ENCODE results near the gene MRGPRF. TPM values are rescaled to one million over a fixed set of nuclear protein-coding genes. Genes with fewer than 3 reads are reported as not detected.
A peak's percentile ranks its signal among the peaks of the same experiment; 100 is the strongest.

The MRGPRF gene
- polyA plus RNA-seq, 1 of the 3 experiments (the other 2 are of a cell fraction), result 0.18 TPM

DNA sequence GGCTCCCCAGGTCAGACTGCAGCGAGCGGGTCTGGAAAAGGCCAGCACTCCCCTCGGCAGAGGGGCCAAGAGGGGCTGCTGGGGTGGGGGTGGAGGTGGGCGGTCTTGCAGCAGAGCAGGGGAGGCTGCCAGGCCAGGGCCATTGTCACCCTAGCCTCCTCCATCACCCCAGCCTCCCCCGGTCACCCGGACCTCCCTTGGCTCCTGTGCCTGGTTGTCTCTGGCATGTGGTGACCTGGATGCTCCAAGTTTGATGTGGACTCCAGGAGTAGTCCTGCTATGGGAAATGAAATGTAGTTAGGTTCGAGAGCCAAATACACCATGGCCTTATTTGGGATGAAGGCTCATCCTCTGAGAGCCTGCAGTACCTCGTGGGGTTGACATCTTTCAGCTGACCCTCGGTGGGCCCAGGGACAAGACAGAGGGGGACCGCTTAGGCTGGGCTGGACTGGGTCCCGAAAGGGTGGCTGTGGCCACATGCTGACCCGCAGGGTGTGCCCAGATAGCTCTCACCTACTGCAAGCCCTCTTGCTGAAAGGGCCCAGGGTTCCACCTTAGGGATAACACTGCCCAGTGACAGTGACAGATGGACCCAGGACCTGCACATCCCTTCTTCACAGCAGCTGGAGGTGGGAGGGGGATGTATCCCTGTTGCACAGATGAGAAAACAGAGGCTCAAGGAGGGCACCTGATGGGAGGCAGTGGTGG, 56.3 kb downstream of the MRGPRF start (continued):
- no peak for TF ChIP-seq NRF1 (IDR thresholded peaks at IDR 0.05; ENCODE audit: low read depth, low read length)
- no peak for TF ChIP-seq EP300 (IDR thresholded peaks at IDR 0.05; ENCODE audit: borderline replicate concordance in 1 of 2, low read depth in 1 of 2, low read length in 1 of 2)
- TF ChIP-seq FOXJ3 (CRISPR knock-in tag; IDR thresholded peaks at IDR 0.05), result no peak
- TF ChIP-seq, protein P1, sequence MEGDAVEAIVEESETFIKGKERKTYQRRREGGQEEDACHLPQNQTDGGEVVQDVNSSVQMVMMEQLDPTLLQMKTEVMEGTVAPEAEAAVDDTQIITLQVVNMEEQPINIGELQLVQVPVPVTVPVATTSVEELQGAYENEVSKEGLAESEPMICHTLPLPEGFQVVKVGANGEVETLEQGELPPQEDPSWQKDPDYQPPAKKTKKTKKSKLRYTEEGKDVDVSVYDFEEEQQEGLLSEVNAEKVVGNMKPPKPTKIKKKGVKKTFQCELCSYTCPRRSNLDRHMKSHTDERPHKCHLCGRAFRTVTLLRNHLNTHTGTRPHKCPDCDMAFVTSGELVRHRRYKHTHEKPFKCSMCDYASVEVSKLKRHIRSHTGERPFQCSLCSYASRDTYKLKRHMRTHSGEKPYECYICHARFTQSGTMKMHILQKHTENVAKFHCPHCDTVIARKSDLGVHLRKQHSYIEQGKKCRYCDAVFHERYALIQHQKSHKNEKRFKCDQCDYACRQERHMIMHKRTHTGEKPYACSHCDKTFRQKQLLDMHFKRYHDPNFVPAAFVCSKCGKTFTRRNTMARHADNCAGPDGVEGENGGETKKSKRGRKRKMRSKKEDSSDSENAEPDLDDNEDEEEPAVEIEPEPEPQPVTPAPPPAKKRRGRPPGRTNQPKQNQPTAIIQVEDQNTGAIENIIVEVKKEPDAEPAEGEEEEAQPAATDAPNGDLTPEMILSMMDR (IDR thresholded peaks at IDR 0.05), result no peak
- no peak for TF ChIP-seq TCF12 (IDR thresholded peaks at IDR 0.05)
- no peak for TF ChIP-seq SMC3 (IDR thresholded peaks at IDR 0.05; ENCODE audit: low read depth, low read length)
- TF ChIP-seq, protein P2, sequence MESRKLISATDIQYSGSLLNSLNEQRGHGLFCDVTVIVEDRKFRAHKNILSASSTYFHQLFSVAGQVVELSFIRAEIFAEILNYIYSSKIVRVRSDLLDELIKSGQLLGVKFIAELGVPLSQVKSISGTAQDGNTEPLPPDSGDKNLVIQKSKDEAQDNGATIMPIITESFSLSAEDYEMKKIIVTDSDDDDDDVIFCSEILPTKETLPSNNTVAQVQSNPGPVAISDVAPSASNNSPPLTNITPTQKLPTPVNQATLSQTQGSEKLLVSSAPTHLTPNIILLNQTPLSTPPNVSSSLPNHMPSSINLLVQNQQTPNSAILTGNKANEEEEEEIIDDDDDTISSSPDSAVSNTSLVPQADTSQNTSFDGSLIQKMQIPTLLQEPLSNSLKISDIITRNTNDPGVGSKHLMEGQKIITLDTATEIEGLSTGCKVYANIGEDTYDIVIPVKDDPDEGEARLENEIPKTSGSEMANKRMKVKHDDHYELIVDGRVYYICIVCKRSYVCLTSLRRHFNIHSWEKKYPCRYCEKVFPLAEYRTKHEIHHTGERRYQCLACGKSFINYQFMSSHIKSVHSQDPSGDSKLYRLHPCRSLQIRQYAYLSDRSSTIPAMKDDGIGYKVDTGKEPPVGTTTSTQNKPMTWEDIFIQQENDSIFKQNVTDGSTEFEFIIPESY (IDR thresholded peaks at IDR 0.05; ENCODE audit: borderline replicate concordance, low read depth), result no peak

DNA sequence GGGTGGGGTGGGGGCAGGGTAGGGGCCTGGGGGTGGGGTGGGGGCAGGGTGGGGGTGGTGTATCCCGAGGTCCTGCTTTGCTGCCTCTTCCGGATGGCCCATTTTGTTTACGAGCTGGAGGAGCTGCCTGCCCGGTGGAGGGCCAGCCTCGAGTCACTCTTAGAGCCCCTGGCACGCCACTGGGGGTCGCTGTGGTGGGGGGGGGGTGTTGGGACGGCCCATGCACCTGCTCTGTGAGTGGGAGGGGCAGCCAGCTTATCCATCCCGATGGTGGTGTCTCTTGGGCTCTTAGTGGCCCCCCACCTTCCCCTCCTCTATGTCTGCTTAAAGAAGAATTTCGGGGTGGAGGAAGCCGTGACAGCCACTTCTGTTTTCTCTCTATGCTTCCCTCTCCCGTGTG, 56.9 kb downstream of the MRGPRF start:
- H3K9me2 ChIP-seq, result no peaks in the 10 kb centered on the region
- CTCF ChIA-PET, result interaction anchor here (0.6 to 0.7 kb wide), 2 partner anchors 9 to 14 kb away, joined by 3 read pairs; no protein-coding TSS in a partner anchor
- WGBS (ENCODE audit: low lambda C conversion rate), result 58% methylated on average over 5 of the region's 12 CpGs
- H3K4me3 ChIP-seq (ENCODE audit: low read depth in 2 of 2, low read length in 1 of 2), result no peak overlapping the region
- H3K27ac ChIP-seq (ENCODE audit: low read depth in 2 of 2, low read length in 1 of 2), result no peak overlapping the region
- POLR2A ChIA-PET, result no interaction called here
- H3F3A ChIP-seq (replicated peaks; ENCODE audit: insufficient read depth), result no peaks in the 10 kb centered on the region
- TF ChIP-seq TCF12 (IDR thresholded peaks at IDR 0.05) (no peak), NRF1 (IDR thresholded peaks at IDR 0.05; ENCODE audit: low read depth, low read length) (no peak), YY1 (IDR thresholded peaks at IDR 0.05; ENCODE audit: low read depth) (no peak)
- TF ChIP-seq, protein P1 (IDR thresholded peaks at IDR 0.05), result peak; percentile 39
- TF ChIP-seq, protein P3, sequence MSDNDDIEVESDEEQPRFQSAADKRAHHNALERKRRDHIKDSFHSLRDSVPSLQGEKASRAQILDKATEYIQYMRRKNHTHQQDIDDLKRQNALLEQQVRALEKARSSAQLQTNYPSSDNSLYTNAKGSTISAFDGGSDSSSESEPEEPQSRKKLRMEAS (IDR thresholded peaks at IDR 0.05; ENCODE audit: low read depth), result no peak
- H3K4me1 ChIP-seq (ENCODE audit: control insufficient read depth in 1 of 2, insufficient read depth in 2 of 2, low read depth in 1 of 2, low read length in 1 of 2), result peaks cover 0 to 9% of the 10 kb centered on the region in 2 experiments; a peak in 1 of 4 replicates
- peak; percentile 70 for DNase-seq
- no peak overlapping the region for H2AFZ ChIP-seq (ENCODE audit: low read depth)
- no peaks in the 10 kb centered on the region for H3K27me3 ChIP-seq (ENCODE audit: insufficient read depth)
- H3K9ac ChIP-seq, result no peak overlapping the region
- no peak overlapping the region for H3K4me2 ChIP-seq
- no peaks in the 10 kb centered on the region for H4K20me1 ChIP-seq (ENCODE audit: insufficient read depth)
- H3K36me3 ChIP-seq (replicated peaks in 1 of 2; ENCODE audit: control insufficient read depth in 1 of 2, insufficient read depth in 2 of 2, low read length in 1 of 2), result no peaks in the 10 kb centered on the region
- H3K79me2 ChIP-seq (ENCODE audit: insufficient read depth), result no peaks in the 10 kb centered on the region
- H3K9me3 ChIP-seq, result no peaks in the 10 kb centered on the region

All from SK-N-SH (cell line).